Stimulated activated CD8-positive, alpha-beta memory T cell treated with anti-CD3 and anti-CD28 coated beads, Interleukin-15, amount 100 ng/mL, for 4 hours (primary cell): Measurements from ENCODE around the gene PROSER3.
A peak's percentile ranks its signal among the peaks of the same experiment; 100 is the strongest.
"Not testable (repeated sequence)": the region's sequence is repeated elsewhere in the genome, so short reads cannot be mapped to it uniquely, and the experiment has no call there.

Source experiments
- DNase-seq, 2 donors: peaks; one replicate each; pipeline ENCODE4 v3.0.0-alpha.2; 2020; ENCODE audit warnings: low read depth in 2 of 2

Gene PROSER3

DNA sequence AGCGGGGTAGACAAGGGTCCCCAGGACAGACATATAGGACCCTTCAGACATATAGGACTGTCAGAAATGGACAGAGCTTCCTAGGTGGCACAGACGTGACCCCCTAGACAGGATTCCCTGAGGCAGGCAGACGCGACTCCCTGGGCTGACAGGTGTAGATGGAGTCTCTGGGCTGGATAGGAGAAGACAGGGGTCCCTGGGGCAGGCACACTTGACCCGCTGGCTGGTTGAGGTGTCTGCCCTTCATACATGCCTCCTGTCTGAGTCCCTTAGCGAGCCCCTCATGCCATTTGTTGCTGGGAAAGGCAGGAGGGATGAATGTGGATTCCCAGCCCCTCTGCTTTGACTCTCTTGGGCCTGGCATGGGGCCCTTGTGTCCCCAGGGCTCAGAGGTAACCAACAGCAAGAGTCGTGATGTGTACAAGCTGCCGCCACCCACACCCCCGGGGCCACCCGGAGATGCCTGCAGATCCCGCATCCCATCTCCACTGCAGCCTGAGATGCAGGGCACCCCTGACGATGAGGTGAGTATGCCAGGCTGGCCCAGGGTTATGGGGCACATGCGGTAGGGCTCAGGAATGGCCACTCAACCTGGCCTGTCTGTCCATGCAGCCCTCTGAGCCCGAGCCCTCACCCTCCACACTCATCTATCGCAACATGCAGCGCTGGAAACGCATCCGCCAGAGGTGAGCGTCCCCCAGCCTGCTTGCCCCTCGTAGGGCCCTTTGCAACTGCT, 4.2 kb upstream of the PROSER3 start:
- no peak for DNase-seq

DNA sequence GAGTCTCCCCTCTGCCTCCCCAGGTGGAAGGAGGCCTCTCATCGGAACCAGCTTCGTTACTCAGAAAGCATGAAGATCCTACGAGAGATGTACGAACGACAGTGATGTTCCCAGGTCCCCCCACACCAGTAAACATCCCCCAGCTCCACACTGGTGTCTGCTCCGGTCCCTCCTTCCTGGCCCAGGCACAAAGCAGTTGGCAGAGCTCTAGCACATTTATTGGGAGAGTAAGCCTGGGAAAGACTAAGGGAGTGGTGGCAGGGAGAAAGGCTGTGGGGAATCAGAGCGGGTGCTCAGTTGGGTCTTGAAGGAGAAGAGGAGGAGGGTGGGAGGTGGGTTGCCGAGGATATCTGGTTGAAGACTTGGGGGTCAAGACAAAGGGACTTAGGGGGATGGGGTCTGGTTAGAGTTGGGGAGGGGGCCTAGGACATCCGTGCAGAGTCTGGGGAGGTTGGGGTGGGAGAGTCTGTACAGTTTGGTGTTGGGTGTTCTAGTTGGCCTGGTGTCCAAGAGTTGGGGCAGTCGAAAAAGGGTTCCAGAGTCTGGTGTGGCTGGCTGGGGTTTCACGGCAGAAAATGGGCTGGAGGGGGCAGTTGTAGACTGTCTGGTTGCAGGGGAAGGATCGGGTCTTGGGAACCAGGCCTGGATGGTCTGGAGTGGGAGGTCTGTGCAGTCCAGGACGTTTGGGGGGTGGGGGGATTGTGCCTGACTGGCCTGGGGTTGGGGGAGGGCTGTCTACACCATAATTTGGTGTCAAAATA, 3.4 kb upstream of the PROSER3 start:
- DNase-seq: no peak

DNA sequence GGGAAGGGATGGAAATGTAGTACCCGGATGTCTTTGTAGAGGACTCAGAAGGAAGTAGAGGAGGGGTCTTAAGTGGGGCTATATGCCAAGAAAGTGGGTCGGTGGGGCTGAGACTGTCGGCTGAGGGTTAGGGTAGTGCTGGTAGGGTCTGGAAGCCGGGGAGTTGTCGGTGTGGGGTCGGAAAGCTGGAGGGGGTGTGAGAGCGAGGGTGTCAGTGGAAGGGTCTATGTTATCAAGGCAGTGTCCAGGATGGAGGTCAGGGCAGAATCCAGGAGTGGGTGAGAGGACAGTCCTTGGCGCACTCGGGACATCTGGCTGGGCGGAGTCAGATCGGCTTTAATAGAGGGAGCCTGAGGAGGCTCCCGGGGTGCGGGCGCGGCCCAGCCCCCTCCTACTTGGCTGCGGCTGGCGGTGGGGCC, 2.8 kb upstream of the PROSER3 start:
- no peak for DNase-seq

DNA sequence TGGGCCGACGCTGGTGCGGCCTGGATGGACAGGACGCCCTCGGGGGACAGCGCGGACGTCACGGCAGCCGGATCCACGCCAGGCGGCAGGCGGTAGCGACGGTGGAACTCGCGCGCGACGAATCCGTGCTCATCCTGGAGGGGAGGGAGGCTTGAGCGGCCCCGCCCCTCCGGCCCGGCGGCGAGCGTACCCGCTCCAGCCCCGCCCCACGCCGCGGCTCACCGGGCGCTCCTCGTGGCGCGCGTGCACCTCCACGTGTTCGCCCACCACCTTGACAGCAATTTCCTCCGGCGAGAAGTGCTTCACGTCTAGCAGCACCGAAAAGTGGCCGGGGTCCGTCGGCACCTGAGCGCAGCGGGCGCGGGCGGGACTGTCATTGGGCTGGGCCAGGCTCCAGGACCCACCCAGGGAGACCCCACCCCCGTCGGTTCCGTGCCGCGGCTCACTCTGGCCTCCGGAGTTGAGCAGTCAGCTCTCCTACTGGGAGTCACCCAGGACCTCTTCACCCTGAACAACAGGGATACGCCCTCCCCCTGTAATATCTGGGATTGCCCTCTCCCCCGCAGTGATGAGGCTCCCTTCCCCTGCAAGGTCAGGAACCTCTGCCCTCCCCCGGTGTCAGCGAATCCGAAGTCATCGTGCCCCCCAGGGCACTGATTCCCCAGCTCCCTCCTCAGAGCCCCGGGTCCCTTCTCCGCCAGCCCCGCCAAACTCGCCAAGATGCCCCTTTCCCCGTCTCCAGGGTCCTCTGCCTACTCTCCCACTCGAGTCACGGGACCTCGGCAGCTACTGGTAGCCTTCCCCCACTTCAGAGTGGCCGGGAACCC, 2.2 kb upstream of the PROSER3 start:
- peak in 1 of 2 donors; percentile 50 for DNase-seq

DNA sequence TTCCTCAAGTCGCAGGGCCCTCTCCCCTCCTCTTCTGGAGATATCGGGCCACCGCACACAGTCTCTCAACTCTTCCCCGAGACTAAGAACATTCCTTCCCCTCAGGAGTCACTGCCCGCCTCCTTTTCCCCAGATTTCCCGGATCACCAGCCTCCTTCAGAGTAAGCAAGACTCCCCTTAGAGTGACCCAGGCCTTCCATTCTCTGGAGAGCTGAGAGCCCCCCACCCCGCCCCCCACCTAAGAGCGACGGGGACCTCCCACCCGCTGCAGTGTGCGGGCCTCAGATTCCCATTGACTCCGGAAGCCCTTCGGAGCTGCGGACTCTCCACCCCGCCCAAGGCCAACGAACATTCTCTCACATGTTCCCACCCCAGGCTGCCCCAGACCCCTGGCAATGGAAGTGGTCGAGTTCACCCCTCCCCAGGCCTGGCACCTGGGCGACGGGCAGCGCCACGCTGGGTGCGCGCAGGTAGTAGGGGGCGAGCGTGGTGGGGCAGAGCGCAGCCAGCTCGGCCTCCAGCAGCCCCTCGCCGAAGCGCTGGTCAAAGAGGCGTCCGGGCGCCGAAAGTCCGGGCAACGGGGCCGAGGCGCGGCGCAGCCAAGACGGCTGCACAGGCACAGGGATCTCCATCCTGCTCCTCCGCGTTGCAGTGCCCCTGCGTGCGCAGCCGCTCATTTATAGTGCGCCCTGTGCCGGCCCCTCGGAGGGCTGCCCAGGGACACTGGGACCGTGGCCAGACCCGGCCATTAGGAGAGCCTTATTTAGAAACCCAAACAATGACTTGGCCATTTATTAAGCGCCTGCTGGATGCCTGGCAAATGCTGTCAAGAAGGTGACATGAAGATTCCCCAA, 1.4 kb upstream of the PROSER3 start, which contains the start of gene HSPB6:
Gene HSPB6 (minus strand): TSS at position 653 of the 854 bp plus-strand sequence. CDS start 21 bp downstream, at position 632.
- no peak for DNase-seq

DNA sequence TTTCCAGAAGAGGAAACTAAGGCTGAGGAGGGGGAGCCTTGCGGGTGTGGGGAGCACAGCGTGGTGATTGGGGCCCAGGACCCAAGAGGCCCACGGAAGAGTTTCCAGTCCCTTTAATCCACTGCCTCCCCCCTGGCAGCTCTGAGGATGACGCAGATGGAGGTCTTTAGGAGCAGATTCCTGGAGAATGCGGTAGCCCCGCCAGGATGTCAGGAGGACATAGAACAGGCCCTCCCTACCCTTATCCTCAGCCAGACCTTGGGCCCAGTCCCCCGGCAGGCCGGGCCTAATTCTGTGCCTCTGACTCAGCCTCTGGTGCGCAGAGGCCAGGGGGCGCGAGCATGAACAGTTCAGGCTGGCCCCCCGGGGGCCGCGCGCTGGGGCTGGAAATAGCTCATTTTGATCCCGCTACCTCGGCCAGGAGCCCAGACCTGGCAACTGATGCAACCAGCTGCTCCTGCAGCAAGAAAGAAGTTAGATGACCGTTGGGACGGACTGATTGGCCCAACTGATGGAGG, 686 bp upstream of the PROSER3 start:
- no peak for DNase-seq

DNA sequence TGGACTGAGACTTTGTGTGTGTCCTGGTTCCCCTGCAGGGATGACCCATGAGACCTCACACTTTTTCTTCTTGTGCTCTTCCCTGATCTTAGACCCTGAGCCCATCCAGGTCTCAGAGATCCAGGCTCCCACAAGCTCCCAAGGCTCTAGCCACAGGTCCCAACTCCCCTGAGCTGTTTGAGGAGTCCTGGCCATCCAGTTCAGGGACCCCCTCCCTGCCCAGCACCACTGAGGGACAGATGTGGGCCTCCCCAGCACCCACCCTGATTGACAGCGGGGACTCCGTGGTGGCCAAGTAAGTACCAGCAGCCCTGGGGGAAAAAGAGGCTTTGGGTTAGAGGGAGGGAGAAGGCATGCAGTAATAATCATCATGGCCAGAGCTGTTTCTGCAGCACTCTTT, 1.7 kb downstream of the PROSER3 start:
- DNase-seq: no peak

DNA sequence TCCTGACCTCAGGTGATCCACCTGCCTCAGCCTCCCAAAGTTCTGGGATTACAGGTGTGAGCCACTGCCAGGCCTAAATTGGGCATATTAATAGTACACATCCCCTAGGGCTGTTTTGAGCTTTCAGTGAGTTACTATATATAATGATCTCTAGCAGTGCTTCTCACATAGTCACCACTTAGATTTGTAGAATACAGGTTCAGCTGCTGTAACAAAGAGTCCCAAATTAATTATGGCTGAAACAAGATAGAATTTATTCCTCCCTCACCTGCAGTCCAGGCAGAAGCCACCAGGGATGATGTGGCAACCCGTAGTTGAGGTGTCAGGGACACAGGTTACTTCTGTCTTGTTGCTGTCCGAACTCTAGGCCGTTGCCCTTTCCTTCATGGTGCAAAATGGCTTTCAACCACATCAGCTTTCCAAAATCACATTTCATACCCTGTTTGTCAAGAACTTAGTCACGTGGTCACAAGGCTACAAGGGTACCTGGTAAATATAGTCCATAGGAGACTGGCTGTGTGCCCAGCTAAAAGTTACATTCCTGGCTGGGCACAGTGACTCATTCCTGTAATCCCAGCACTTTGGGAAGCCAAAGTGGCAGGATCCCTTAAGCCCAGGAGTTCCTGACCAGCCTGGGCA, 2.9 kb downstream of the PROSER3 start:
- no peak for DNase-seq

DNA sequence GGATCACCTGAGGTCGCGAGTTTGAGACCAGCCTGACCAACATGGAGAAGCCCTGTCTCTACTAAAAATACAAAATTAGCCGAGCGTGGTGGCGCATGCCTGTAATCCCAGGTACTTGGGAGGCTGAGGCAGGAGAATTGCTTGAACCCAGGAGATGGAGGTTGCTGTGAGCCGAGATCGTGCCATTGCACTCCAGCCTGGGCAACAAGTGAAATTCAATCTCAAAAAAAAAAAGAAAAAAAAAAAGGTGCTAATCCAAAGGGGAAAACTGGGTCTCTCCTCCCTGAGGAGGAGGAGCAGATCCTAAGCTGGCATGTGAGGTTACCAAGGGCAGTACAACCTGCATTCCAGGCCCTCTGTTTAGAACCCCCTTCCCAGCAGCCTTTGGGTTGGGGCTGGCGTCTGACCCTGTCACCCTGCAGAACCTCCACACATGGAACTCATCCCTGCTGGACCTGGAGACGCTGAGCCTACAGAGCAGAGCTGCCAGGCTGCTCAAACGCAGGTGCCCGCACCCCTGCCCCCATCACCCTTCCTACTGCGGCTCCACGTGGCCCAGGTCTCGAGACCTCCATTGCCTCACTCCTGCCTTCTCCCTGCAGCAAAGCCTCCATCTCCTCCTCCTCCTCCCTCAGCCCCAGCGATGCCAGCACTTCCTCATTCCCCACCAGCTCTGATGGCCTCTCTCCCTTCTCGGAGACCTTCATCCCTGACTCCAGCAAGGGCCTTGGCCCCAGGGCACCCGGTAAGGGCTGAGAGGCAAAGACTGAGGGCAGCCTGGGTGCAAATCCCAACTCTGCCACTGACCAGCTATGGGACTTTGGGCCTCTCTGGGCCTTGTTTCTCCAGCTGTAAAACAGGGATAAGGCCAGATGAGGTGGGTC, 6.7 kb downstream of the PROSER3 start:
- no peak for DNase-seq

DNA sequence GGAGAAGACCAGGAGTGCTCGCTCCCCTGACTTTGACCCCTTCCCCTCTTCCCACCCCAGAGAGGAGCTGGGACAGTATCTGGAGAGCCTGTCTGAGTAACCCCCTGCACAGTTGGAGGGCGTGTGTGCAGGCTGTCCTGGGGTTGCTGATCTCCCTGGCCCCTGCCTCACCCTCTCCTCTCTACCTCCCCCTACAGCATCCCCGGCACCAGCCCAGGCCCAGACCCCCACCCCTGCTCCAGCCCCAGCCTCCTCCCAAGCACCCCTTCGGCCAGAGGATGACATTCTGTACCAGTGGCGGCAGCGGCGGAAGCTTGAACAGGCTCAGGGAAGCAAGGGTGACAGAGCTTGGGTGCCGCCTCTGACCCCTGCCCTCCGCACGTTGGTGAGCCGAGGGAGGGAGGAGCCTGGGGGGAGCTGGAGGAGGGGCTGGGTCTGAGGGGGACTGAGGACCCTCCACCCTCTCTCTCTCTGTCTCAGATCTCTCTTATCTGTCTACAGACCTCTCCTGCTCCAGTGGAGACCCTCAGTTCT, 8.7 kb downstream of the PROSER3 start:
- no peak for DNase-seq

DNA sequence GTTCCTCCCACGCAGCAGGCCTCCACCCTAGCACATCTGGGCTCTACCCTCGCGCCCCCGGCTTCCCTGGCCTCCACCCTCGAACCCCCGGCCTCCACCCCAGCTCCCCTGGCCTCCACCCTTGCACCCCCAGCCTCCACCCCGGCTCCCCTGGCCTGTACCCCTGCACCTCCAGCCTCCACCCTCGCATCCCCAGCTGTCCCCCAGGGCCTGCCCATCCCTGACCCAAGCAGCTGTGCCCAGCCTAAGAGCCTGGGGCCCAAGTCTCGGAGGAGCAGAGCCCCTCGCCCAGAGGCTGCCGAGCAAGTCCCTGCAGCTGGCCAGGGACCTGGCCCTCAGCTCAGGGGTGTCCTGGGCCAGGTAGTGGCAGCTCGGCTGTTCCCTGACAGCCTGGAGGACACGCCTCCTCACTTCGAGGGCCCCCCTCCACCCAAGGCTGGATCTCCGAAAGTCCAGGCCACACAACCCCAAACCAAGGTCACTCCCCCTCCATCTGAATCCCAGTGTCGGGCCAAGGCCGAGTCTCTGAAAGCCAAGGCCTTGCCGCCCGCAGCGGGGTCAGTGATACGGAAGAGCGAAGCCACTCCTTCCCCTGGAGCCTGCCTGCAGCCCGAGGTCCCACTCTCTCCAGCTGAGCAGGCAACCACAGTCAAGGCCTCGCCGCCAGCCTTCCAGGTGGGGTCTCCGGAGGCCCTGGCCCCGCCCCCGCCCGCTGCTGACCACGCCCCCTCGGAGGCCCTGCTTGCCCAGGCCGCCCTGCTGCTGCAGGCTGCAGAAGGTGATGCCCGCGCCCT, 9.5 kb downstream of the PROSER3 start:
- DNase-seq: no peak

DNA sequence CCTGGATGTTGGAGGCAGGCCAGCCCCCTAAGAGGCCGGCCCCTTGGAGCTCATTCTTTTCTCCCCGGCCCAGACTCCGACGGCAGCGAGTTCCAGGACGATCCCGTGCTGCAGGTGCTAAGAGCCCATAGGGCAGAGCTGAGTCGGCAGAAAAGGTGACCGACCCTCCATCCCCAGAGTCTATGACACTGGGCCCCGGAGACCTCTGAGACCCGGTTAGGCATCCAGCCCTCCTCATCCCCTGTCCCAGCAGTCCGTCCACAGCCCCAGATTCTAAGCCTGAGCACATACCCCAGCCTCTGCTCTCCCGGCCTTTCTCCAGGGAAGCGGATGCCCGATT, 10.1 kb downstream of the PROSER3 start:
- DNase-seq: no peak

DNA sequence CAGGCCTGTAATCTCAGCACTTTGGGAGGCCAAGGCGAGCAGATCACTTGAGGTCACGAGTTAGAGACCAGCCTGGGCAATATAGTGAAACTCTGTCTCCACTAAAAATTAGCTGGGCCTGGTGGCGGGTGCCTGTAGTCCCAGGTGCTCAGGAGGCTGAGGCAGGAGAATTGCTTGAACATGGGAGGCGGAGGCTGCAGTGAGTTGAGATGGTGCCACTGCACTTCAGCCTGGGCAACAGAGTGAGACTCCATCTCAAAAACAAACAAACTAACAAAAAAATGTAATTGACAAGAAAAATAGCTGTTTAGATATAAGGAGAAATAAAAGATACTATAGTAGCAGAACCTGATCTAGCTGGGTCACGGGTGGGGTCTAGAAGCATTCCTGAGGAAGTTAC, 14.4 kb downstream of the PROSER3 start:
- DNase-seq: not testable (repeated sequence)

DNA sequence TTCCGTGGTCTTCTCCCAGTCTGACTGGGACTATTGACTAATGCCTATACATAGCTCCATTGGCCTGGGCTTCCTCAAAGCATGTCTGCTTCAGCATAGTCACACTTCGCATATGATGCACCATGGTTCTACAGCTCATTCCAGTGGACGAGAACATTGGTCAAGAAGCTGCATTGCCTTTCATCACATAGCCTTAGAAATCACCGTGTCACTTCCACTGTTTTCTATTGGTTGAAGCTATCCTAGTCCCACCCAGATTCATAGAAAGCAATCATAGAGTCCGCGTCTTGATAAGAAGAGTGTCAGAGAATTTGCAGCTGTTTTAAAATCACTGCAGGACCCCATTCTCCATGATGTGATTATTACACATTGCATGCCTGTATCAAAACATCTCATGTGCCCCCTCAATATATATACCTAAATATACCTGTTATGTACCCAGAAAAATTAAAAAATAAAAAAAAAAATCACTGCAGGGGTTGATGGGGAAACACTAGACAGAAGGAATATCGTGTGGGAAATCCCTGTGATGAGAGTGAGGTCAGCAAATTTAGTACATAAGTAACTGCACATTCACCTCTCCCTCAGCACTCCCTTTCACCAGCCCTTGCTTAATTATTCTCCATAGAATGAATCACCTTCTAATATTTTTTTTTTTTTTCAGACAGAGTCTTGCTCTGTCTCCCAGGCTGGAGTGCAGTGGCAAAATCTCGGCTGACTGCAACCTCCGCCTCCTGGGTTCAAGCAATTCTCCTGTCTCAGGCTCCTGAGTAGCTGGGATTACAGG, 15.2 kb downstream of the PROSER3 start:
- no peak for DNase-seq

DNA sequence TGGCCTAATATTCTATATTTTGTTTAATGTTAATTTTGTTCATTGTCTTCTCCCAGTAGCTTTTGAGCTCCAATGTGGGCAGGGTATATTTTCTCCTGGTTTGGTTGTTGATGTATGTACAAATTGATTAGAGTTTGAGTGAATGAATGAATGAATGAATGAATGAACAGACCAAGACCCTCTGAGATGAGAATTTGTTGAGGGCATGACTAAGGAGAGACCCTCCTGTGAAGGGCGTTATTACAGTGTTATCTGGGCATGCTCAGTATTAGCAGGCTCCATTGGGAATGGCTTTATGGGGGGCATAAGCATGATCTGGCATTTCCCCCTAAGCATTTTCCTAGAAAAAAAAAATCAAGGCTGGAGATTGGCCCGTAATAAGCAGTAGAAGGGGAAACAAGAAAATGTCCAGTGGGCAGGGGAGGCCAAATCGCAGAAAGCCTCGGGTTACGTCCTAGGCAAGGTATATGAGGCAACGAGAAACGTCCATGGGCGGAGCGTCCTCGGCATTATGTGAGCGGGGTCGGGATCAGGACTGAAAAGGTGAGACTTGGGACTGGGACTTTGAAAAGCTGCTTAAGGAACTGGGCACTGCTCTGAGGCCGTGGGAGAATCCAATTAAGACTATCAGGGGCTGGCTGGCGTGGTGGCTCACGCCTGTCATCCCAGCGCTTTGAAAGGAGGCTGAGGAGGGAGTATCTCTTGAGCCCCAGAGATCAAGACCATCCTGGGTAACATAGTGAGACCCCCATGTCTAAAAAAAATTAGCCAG, 16.5 kb downstream of the PROSER3 start:
- no peak for DNase-seq

DNA sequence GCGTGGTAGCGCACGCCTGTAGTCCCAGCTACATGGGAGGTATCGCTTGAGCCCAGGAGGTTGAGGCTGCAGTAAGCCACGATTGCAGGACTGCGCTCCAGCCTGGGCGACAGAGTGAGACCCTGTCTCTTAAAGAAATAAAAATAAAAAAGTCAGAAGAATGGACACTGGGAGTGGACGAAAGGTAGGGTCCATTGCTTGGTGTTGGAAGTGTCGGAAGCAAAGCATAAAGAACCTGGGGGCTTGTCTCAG, 17.0 kb downstream of the PROSER3 start:
- no peak for DNase-seq
